H1 (cell line): ENCODE data around the gene SLC20A1. TPM values are rescaled to one million over a fixed set of nuclear protein-coding genes. Genes with fewer than 3 reads are reported as not detected.

Experiments
- ATF2 ChIP-seq: IDR thresholded peaks from 2 replicates; pipeline ENCODE4 v1.6.1; 2012; ENCODE audit warnings: low read length, inconsistent platforms
- KDM5A ChIP-seq: fragments of 200-600 bp; IDR thresholded peaks from 2 replicates; pipeline ENCODE4 v1.7.1; 2012; ENCODE audit warnings: mild to moderate bottlenecking, low read length, inconsistent platforms, mixed read lengths
- NRF1 ChIP-seq: IDR thresholded peaks from 2 replicates; pipeline ENCODE4 v1.6.1; 2011; ENCODE audit warnings: mild to moderate bottlenecking, low read depth, low read length, improper control_type of control experiment
- POU5F1 ChIP-seq: IDR thresholded peaks from 2 replicates; pipeline ENCODE4 v1.6.1; 2011; ENCODE audit warnings: low read depth, mild to moderate bottlenecking, low read length, moderate library complexity
- RXRA ChIP-seq: IDR thresholded peaks from 2 replicates; pipeline ENCODE4 v1.6.1; 2011; ENCODE audit warnings: low read depth, mild to moderate bottlenecking, low read length, moderate library complexity; ENCODE audit not compliant: insufficient read depth
- SAP30 ChIP-seq: fragments of 300-600 bp; sonication (generic); IDR thresholded peaks from 2 replicates; pipeline ENCODE4 v1.7.1; 2012; ENCODE audit warnings: low read length, moderate library complexity, mild to moderate bottlenecking, inconsistent platforms; ENCODE audit not compliant: insufficient read depth, insufficient replicate concordance
- SIX5 ChIP-seq: IDR thresholded peaks from 2 replicates; pipeline ENCODE4 v1.6.1; 2011; ENCODE audit warnings: mild to moderate bottlenecking, low read depth, low read length
- SP2 ChIP-seq: IDR thresholded peaks from 2 replicates; pipeline ENCODE4 v1.6.1; 2012; ENCODE audit warnings: mild to moderate bottlenecking, low read length, inconsistent platforms
- TAF1 ChIP-seq: IDR thresholded peaks from 2 replicates; pipeline ENCODE4 v1.6.1; 2011; ENCODE audit warnings: mild to moderate bottlenecking, low read depth, low read length
- USF2 ChIP-seq: IDR thresholded peaks from 2 replicates; pipeline ENCODE4 v1.6.1; 2011; ENCODE audit warnings: low read length, improper control_type of control experiment
- polyA plus RNA-seq, 7 experiments: library from polyadenylated mRNA; depleted of rRNA in 3 of 7; stranded (reverse) in 5 of 7; unstranded in 2 of 7; fragments of >200 nt in 5 of 7; fragments of 200-250 nt in 2 of 7; gene quantifications; 1 replicate in 5 of 7; 2 replicates in 1 of 7; 4 replicates in 1 of 7; pipeline versions ENCODE4 v1.2.1 to v1.2.3, GENCODE V29; 2011 to 2013; ENCODE audit warnings: missing spikeins in 2 of 7, mixed read lengths in 2 of 7
- total RNA-seq: library from RNA; stranded (reverse); fragmentation: NEBNext Ultra II Directional; extraction: Animal tissue kit (Norgen Biotek cat#: 25700); gene quantifications from 2 replicates; pipeline ENCODE4 v1.2.1, GENCODE V29; 2021

The SLC20A1 gene
- total and polyA plus RNA-seq, 2 of the 8 experiments (the other 6 are each of a cell fraction or from before 2014, with no cell fraction given), result 42.6 to 105 TPM

GRCh38 chr2:112692495-112692911 lies 46.8 kb downstream of the SLC20A1 start (continued):
- TF ChIP-seq ATF2 (no peak), SP2 (no peak), TAF1 (no peak), SAP30 (no peak), NRF1 (no peak), POU5F1 (no peak), SIX5 (no peak), USF2 (peak; percentile 56; the same call in 1 of the 2 replicates), KDM5A (no peak), RXRA (no peak)
